GM21447 (cell line): Measurements from ENCODE around the gene OR13C9.
"Not testable (repeated sequence)": the region's sequence is repeated elsewhere in the genome, so short reads cannot be mapped to it uniquely, and the experiment has no call there.

ENCODE experiments used
- ATAC-seq: cut with Tn5 transposase; IDR thresholded peaks from one replicate; pipeline ENCODE4 v1.9.1; 2021; ENCODE audit not compliant: unreplicated experiment

The OR13C9 gene, protein sequence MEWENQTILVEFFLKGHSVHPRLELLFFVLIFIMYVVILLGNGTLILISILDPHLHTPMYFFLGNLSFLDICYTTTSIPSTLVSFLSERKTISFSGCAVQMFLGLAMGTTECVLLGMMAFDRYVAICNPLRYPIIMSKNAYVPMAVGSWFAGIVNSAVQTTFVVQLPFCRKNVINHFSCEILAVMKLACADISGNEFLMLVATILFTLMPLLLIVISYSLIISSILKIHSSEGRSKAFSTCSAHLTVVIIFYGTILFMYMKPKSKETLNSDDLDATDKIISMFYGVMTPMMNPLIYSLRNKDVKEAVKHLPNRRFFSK

DNA sequence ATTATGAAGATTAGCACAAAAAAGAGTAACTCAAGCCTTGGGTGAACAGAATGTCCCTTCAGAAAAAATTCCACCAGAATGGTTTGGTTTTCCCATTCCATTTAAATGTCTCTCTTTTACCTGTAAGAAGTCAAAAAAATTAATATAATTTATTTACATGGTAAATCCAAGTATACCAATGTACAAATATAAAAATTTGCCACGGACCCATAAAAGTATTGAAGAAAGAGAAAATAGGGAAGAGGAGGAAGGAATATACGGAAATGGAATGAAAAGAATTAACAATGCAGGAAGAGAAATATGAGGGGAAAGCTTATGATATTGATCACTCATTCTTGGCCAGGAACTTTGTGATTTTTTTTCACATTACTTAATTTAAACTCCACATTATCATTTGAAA lies at the start of gene OR13C9:
Gene OR13C9 (minus strand): TSS at position 101 of the 400 bp plus-strand sequence. CDS start 0 bp downstream, at position 101.
- no peak for ATAC-seq

DNA sequence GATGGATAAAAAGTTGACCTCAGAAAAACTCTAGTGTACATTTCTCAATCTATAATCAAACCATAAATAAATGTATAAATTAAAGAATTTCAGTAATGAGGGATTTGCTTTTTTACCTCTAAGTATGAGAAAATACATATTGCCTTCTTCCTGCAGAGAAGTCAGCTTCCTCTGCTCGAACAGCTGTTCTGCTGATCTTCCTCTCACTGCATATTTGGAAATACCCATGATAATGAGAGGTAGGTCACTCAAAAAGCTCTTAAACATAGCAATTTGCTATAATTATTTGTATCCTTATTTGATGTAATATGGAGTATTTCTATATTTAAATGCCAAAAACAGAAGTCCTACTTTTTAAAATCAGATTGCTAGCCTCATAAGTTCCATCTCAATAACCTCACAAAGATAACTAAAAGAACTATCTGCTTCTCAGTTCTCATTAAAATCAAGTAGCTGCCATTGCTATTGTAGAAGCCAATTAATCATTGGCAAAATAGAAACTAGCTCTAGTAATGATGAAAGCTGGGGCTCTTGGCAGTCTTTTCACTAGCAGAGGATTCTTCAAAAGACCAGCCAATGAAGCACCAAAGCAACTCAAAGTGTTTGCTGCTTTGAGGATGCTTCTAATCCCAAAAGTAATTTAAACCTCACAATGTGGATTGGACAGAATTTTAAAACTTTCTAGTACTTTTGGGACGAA lies 40.6 kb upstream of the OR13C9 start:
- ATAC-seq, result no peak

DNA sequence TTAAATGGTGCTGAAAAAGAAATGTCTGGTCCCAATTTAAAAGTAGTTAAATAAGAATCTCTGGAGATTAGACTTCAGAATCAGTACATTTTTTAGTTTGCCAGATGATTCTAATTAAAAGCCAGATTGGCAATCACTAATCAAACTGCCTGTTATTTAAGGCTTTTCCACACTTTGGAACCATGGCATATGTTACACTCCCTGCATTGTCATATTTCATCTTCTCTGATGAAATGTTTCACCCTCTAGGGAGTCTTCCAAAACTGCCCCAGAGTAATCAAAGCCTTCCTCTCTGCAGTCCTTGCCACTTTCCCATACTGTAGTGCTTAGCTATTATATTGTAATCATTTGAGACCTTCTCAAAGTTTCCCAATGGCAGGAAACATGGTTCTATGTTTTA lies 17.5 kb upstream of the OR13C9 start:
- ATAC-seq, result no peak

DNA sequence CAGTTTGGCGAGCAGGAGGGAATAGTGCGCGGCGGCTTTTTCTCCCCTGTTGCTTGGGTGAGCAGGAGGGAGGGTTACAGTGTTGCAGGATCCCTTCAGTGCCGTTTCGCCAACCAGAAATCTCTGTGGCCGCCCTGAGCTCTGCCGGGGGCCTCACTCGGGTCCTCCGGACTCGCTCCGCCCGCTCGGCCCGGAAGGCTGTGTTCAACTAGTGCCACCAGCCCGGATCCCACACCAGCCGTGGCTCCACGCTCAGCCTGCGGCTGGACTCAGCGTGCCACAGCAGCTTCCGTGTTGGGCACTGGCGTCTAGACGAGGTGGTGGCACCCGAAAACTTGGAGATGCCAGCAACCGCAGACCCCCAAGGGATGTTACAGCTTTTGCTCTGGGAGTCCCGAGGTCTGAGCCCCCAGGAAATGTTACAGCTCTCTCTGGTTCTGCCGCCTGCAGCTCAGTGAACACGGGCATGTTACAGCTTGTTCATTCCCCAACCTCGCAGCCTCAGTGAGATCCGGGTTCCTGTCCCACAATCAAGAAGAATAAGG lies 16.0 kb upstream of the OR13C9 start:
- ATAC-seq, result no peak

DNA sequence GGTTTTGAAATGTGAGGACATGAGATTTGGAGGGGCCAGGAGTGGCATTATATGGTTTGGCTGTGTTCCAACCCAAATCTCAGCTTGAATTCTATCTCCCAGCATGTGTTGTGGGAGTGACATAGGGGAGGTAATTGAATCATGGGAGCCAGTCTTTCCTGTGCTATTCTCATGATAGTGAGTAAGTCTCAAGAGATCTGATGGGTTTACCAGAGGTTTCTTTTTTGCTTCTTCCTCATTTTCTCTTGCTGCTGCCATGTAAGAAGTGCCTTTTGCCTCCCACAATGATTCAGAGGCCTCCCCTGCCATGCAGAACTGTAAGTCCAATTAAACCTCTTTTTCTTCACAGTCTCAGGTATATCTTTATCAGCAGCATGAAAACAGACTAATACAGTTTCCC lies 8.0 kb upstream of the OR13C9 start:
- ATAC-seq, result not testable (repeated sequence)

DNA sequence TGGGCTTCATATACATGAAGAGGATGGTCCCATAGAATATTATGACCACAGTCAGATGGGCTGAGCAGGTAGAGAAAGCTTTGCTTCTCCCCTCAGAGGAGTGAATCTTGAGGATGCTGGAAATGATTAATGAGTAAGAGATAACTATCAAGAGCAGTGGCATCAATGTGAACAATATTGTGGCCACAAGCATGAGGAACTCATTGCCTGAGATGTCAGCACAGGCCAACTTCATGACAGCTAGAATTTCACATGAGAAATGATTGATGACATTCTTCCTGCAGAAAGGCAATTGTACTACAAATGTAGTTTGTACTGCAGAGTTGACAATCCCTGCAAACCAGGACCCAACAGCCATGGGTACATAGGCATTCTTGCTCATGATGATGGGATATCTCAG lies 586 bp downstream of the OR13C9 start:
- ATAC-seq, result no peak

DNA sequence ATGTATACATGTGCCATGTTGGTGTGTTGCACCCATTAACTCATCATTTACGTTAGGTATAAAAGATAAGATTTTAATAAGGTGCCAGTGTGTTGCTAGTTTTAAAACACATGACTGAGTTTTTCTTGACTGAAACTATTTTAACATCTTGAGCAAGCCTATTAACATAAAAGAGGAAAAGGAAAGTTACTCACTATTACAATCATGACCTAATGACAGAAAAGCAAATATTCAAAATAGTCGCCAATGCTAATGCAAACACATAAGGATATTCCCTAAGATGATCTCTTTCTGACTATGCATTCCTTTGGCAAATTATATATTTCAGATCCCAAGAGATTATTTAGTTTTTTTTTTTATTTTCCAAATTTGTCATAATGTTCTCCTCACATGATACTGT lies 6.8 kb downstream of the OR13C9 start:
- ATAC-seq, result no peak

DNA sequence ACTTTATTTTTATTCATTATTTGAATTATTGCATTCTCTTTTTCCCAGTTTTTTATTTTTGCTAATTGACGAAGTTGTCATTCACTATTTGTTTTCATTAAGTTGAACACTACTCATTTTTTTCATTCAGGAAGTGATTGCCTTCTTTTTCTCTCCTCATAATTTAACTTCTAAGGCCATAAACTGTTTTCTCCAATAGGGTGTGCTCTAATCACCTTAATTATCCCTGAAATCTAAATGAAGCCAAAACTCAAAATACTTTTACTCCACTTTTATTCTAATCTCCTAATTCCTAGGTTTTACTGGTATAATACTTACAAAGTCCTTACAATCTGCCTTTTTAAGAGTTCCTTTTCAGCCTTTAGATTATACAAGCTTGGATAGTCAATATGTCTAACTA lies 9.7 kb downstream of the OR13C9 start:
- ATAC-seq, result no peak

DNA sequence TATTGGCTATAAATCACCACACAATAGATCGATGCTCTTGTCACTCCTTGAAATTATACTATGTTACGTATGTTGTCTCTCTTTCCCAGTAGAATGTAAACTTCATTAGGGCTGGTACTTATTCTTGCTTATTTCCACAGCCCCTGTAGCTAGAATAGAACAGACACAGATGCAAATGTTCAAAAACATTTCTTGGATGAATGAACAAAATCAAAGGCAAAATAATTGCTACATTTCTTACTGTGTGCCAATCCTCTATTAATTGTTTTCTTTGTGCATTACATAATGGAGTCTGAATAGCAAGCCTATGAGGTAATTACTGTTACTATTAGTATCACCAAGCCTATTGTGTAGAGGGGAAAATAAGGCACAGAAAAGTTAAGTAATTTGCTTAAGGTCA lies 11.9 kb downstream of the OR13C9 start:
- ATAC-seq, result no peak

DNA sequence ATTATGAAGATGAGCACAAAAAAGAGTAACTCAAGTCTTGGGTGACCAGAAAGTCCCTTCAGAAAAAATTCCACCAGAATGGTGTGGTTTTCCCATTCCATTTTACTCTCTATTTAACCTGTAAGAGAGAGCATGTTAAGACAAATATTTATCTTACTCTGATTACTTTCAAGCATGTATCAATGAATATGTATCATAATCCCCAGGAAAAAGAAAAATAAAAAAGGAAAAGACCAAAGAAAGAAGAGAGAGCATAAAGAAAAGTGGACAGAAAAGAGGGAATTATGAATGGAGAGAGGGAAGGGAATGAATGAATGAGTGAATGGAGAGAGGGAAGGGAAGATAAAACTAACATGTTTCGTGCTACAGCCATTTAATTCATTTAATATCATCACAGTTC lies 12.5 kb downstream of the OR13C9 start, which contains the start of gene OR13C2:
Gene OR13C2 (minus strand): TSS at position 101 of the 400 bp plus-strand sequence. CDS start 0 bp downstream, at position 101.
- not testable (repeated sequence) for ATAC-seq

DNA sequence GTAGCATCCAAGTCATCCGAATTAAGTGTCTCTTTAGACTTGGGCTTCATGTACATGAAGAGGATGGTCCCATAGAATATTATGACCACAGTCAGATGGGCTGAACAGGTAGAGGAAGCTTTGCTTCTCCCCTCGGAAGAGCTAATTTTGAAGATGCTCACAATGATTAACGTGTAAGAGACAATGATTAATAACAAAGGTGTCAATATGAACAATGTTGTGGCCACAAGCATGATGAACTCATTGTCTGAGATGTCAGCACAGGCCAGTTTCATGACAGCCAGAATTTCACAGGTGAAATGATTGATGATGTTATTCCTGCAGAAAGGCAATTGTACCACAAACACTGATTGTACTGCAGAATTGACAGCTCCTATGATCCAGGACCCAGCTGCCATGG lies 13.2 kb downstream of the OR13C9 start:
- no peak for ATAC-seq

DNA sequence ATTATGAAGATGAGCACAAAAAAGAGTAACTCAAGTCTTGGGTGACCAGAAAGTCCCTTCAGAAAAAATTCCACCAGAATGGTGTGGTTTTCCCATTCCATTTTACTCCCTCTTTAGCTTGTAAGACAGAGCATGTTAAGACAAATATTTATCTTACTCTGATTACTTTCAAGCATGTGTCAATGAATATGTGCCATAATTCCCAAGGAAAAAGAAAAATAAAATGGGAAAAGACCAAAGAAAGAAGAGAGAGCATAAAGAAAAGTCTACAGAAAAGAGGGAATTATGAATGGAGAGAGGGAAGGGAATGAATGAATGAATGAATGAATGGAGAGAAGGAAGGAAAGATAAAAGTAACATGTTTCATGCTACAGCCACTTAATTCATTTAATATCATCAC lies 18.7 kb downstream of the OR13C9 start, which contains the start of gene OR13C5:
Gene OR13C5 (minus strand): TSS at position 101 of the 400 bp plus-strand sequence. CDS start 0 bp downstream, at position 101.
- not testable (repeated sequence) for ATAC-seq

DNA sequence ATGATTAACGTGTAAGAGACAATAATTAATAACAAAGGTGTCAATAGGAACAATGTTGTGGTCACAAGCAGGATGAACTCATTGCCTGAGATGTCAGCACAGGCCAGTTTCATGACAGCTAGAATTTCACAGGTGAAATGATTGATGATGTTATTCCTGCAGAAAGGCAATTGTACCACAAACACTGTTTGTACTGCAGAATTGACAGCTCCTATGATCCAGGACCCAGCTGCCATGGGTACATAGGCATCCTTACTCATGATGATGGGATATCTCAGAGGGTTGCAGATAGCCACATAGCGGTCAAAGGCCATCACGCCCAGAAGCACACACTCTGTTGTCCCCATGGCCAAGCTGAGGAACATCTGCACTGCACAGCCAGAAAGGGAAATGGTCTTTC lies 19.3 kb downstream of the OR13C9 start:
- ATAC-seq, result not testable (repeated sequence)

DNA sequence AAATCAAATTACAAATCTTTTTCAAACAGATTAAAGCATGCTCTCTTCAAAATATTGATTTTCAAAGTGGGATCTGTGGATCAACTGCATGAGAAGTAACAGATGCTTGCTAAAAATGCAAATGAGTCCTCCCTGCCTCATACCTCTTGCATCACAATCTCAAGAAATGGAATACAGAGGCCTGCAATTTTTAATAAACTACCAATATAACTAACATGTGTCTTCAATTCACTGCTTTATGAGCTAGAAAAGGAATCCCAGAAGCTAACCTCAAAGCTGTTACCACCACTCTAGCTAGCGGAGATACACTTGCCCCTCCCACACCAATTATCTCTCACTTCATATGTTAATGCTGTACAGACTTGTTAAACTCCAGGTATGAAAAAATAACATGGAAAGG lies 28.4 kb downstream of the OR13C9 start:
- no peak for ATAC-seq

DNA sequence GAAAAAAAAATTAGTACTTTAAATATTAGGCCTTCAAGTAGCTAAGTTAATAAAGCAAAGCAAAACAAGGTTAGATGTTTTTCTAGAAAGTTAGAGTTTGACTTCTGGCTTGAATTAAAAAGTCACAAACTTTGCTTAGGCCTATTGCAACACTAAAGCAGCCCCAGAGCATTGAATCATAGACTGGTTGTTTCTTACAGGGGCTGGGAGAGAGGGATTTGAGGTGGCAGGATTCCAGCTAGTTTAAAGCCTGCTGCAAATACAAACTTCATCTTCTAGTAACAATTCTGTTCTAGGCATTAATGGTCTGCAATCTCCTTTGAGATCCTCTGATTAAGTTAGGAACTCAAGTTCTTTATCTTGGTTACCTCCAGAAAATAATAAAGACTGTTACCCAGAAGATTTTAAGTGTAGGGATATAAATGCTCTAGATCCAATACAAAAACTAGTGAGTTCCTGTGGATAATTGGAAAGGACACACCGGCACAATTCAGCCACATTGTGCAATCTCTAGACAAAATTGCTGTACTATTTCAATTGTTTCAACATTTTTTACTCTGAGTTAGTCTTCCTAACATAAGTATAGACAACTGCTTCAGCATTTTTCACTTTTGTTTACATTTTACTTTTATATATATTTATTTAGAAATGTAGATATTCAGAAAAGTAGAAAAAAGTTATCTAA lies 31.4 kb downstream of the OR13C9 start:
- ATAC-seq, result no peak

DNA sequence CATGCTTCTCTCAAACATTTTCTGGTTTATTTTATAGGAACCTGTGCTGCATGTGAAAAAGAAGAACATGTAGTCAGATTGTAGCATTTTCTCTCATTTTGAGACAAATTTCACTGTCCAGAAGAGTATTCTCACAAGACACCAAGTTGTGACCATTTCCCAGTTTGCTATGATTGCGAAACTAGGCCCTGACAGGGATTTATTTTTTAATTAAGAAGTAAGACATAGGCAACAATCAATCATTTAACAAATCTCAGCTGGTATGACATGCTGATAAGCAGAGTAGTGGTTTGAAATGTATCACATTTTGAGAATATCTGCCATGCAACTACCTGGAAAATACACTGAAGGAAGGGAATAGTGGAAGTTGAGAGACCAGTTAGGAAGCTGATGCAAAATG lies 37.4 kb downstream of the OR13C9 start:
- ATAC-seq, result no peak

DNA sequence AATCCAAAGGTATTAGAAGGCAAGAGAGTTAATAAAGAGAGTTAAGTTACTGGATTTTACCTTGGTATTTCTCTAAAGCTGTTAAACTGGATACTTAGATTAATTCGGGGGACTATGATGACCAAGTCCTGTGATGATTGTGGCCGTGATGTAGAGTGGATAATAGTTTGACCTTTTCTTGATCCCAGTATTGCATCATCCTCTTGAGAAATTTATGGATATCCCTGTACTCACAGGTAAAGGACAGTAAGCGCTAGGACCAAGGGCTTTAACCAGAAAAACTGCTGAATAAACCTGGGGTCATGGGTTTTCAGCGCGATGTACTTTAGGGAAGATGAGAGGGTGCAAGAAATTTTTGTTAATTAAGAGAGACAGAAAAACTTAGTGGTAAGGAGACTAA lies 40.7 kb downstream of the OR13C9 start:
- ATAC-seq, result no peak

DNA sequence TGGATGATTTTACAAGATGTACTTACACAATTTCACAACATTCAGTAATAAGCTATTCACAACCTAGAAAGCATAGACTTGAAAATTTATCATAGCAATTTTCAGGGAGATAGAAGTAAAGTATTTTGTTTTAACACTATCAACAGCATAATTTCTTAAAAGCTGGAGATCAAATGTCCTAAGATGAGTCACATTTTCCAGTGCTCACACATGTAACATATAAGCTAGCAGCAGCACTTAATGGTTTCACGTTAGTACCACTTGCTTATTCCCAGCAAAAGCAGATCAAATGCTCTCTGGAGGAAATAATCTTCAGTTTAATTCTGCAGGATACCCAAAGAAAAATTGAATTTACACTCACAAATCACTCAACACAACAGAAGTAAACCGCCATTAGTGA lies 42.5 kb downstream of the OR13C9 start:
- no peak for ATAC-seq

DNA sequence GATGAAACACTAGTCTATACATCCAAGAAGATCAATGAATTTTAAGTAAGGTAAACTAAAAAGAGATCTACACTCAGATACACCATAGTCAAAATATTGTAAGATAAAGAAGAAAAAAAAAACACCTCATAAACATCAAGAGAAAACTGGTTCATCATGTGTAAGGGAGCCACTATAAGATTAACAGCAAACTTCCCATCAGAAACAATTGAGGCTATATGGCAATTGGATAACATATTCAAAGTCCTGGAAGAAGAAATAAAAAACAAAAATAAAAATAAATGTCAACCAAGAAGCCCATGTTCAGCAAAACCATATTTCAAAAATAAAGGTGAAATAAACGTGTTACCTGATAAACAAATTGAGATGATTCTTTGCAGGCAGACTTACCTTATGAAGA lies 45.4 kb downstream of the OR13C9 start:
- no peak for ATAC-seq

DNA sequence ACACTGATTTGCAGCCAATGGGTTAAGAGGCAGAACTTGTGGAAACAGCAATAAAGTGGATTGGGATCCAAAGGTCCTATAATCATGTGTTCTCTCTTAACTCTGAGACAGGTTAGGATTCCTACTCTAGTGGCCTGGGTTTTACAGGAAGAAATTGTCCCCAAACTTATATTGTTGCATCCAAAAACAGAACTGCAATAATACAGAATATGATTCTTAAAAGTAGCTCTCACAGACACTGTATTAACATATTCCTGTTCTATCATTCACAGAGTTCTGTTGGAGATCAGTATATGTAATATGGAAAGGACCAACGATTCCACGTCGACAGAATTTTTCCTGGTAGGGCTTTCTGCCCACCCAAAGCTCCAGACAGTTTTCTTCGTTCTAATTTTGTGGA lies 49.1 kb downstream of the OR13C9 start, which contains the start of gene OR13C8:
Gene OR13C8 (plus strand): TSS at position 301 of the 400 bp plus-strand sequence. CDS start 0 bp downstream, at position 301.
- no peak for ATAC-seq
